Measurements from ENCODE around the gene ZDHHC12. TPM values are rescaled to one million over a fixed set of nuclear protein-coding genes. Genes with fewer than 3 reads are reported as not detected.

Gene ZDHHC12
- total RNA-seq, 1 experiment from 2014 or later: 57.6 TPM

DNA sequence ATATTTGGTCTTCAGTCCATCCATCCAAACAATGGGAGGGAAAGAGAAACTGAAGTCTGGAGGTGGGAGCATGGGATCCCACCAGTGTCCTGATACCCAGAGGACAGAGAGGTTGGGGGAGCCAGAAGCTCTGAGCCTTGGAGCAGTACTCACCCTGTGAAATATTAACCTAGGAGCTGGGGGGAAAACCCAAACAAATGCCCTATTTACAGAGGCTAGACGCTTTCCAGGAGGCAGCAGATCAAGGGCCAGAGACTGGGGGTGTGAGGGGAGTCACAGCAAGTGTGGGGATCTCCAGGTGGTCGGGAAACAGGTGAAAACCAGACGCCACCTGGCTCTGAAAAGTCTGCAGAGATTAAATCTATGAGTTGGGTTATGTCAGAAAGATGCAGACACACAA is 41.6 kb upstream of the ZDHHC12 start:
- TF ChIP-seq POLR2AphosphoS5 (IDR thresholded peaks at IDR 0.05; ENCODE audit: low read depth, low read length): no peak
- no peak for TF ChIP-seq RAD21 (IDR thresholded peaks at IDR 0.05; ENCODE audit: low read depth)
- no peak for TF ChIP-seq TCF7L2 (IDR thresholded peaks at IDR 0.05; ENCODE audit: borderline replicate concordance, extremely low read depth, insufficient read depth, insufficient read length)
- TF ChIP-seq YY1 (IDR thresholded peaks at IDR 0.05; ENCODE audit: extremely low read depth, insufficient replicate concordance, low read depth, low read length): no peak
- no peak for TF ChIP-seq SRF (IDR thresholded peaks at IDR 0.05; ENCODE audit: low read depth)
- TF ChIP-seq REST (IDR thresholded peaks at IDR 0.05; ENCODE audit: low read depth): no peak
- TF ChIP-seq SP1 (IDR thresholded peaks at IDR 0.05; ENCODE audit: low read depth): no peak
- TF ChIP-seq MAX (IDR thresholded peaks at IDR 0.05): no peak
- no peak for TF ChIP-seq FOSL1 (IDR thresholded peaks at IDR 0.05; ENCODE audit: low read depth)
- no peak for TF ChIP-seq SIN3A (IDR thresholded peaks at IDR 0.05; ENCODE audit: low read depth)
- Histone ChIP-seq H3K4me1 (ENCODE audit: control insufficient read depth in 1 of 2, insufficient read depth in 2 of 2, low read length in 2 of 2) (peaks cover 2% of the 10 kb centered on the region in 2 experiments; a peak in 2 of 4 replicates), H4K20me1 (ENCODE audit: insufficient read depth) (no peaks in the 10 kb centered on the region), H3K9me2 (ENCODE audit: insufficient read depth) (no peaks in the 10 kb centered on the region), H3K27ac (ENCODE audit: low read depth, low read length) (no peak overlapping the region), H3K36me3 (ENCODE audit: control insufficient read depth in 1 of 2, insufficient read depth in 2 of 2, low read length in 2 of 2) (no peaks in the 10 kb centered on the region), H3K27me3 (ENCODE audit: insufficient read depth, low read length) (no peaks in the 10 kb centered on the region), H3K4me3 (replicated peaks in 1 of 2; ENCODE audit: low read depth in 1 of 2, low read length in 2 of 2) (no peak overlapping the region), H2AFZ (ENCODE audit: low read depth, low read length, poor library complexity, severe bottlenecking) (no peak overlapping the region), H3K9me3 (ENCODE audit: control insufficient read depth in 1 of 2, insufficient read depth in 1 of 2, low read depth in 1 of 2, low read length in 2 of 2) (no peaks in the 10 kb centered on the region), H3K79me2 (ENCODE audit: insufficient read depth, low read length) (no peaks in the 10 kb centered on the region), H3K9ac (ENCODE audit: low read length) (no peak overlapping the region), H3K4me2 (ENCODE audit: low read length) (no peak overlapping the region)
- ChIA-PET RAD21 (ENCODE audit: low non-redundant PET in 1 of 2, low total read pairs in 2 of 2, uncharacterized antibody in 2 of 2, unreplicated experiment in 2 of 2) (no interaction called here), CTCF (interaction anchor here (0.6 kb wide), 1 partner anchor 251 kb away, joined by 3 read pairs; no protein-coding TSS in a partner anchor), POLR2A (no interaction called here)
- intact Hi-C loops (cut with micrococcal nuclease): no loop called here
- no peak for DNase-seq (ENCODE audit: low read depth, low spot score)
- BruUV-seq (replicated peaks): no TSS peak
- no peak for ATAC-seq

Measured in HCT116 (cell line).